Jurkat, Clone E6-1 (cell line): ENCODE results near the gene UTP20.
"Not testable (repeated sequence)": the region's sequence is repeated elsewhere in the genome, so short reads cannot be mapped to it uniquely, and the experiment has no call there.

ENCODE experiments used
- DNase-seq: peaks from one replicate; pipeline ENCODE4 v3.0.0-alpha.2; 2011; ENCODE audit warnings: low read depth, low spot score
- H3K4me3 ChIP-seq: 2 replicates; pipeline ENCODE4 v1.5.1; 2011; ENCODE audit warnings: mild to moderate bottlenecking, low read length, control low read depth, moderate library complexity

UTP20 gene

DNA sequence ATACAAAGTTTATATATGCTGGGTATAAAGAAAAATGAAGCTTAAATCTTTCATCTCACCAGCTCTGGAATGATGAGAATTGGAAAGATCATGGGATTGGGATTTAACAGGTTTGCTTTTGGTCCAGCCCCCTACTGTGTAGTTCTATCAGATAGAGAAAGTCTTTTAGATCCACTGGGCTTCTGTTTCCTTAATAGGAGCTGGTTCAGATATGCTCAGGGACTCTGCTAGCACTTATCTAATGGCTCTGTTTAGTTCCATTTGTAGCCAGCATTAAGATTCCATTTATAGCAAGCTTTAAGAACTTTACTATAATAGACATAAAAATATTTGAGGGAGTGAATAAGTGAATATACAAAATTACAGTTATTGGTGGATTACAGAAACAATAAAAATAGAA is 42.6 kb downstream of the UTP20 start:
- no peak overlapping the region for H3K4me3 ChIP-seq
- DNase-seq, result no peak

DNA sequence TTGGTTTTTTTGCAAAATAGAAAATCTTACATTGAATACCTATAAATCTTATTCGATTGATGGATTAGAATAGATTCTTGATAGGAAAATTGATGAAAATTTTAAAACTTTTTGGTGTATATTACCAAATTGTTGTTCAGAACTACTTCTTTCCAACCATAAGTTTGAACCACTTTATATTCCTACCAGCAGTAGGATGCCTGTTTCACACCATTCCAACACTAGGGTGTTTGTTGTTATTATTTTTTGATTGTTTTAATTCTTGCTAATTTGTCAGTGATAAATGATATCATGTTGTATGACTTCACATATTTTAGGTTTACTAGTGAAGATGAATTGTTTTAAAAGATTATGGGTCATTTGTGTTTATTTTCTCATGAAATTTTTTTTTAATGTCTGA is 43.4 kb downstream of the UTP20 start:
- no peak overlapping the region for H3K4me3 ChIP-seq
- no peak for DNase-seq

DNA sequence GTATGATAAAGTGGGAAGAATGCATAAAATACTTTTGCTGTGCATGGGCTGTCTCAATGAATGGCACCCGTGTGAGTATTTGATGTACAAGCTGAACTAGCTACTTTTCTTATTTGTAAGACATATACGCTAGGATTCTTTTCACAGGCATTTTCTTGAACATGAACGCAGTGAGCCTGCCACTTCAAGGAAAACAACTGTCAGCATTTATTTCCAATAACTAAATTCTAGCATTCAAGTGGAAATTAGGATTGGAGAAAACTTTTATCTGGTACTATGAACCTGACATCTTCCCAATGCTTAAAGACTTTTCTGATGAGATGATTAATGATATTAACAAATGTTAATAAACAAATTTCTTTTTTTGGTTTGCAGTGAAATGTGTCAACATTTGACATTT is 45.7 kb downstream of the UTP20 start:
- no peak for DNase-seq
- no peak overlapping the region for H3K4me3 ChIP-seq

DNA sequence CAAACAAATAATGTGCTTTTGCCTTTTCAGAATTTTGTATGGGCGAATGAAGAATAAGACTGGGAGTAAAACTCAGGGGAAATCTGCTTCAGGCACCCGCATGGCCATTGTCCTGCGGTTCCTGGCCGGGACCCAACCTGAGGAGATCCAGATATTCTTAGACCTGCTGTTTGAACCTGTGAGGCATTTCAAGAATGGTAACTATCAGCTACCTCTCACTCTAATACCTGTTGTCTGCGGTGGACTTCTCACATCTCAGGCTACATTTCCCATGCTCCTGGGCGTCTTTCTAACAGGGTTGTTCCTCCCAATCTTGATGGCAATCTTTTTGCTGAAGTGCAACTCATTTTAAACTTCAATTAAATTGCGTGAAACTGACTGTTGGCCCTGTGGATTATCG is 47.1 kb downstream of the UTP20 start:
- DNase-seq, result no peak
- H3K4me3 ChIP-seq, result no peak overlapping the region

DNA sequence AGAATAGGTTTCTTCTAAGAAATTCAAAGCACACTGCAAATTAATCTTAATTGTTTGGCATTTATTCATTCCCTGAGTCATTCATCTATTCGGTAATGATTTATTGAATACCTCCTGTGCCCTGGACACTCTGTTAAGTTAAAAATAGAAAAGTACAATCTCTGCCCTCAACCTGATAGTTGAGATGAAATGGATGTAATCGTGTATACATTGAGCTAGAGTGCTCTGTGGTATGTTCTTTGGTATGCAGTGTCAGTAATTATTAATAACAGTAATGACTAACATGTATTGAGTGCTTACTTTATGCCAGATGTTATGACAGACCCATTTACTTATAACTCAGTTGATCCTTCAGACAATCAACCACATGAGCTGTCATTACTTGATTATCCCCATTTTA is 47.6 kb downstream of the UTP20 start:
- no peak for DNase-seq

DNA sequence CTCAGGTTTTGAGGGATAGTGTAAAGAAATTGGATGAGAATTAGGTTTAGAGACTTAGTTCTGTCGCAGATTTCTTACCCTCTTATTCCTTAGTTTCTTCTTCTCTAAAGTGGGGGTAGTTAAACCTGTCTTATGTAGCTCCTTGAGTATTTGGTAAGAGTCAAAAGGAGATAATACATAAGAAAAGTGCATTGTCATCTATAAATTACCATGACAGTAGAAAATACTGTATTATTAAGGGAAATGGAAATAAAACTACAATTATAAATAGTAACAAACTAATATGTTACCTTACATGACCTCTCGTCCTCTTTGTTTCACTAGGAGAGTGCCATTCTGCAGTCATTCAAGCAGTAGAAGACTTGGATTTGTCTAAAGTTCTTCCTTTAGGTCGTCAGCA is 49.0 kb downstream of the UTP20 start:
- no peak overlapping the region for H3K4me3 ChIP-seq
- DNase-seq, result no peak

More for the DNA sequence above, 47.6 kb downstream of the UTP20 start:
- H3K4me3 ChIP-seq, result no peak overlapping the region

DNA sequence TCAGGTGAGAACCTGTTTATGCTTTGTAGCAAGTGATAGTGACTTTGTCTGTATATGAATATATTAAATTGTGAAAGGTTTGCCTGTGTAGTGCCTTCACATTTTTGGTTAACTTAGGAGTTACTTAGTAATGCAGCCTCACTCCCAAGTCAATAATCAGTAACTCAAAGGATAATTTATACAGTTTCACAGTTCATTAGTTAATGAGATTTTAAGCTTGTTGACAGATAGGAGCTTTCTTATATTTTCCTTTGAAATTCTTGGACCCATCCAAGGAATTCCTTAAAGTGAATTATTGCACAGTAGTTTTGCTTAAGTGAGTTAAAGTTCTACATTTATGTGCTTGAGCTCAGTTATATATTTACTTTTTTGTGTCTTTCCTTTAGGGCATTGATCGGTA is 50.7 kb downstream of the UTP20 start:
- no peak overlapping the region for H3K4me3 ChIP-seq
- no peak for DNase-seq

DNA sequence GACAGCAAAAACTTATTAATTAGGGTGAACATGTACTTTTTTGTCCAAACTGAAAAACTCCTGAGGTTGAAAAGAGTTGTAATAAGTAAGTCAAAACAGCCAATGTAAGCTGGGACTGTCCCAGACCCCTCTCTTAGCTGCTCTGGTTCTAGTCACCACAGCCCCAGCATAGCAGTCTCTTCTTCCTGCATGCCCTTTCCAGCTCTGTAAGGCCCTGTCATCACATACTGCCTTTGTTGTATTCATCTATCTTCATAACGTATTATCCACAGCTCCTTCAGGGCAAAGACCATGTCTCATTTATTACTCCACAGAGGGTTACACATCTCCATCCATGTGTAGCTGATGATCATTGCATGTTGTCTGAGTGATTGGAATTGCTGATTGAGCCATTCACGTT is 56.5 kb downstream of the UTP20 start:
- no peak for DNase-seq
- H3K4me3 ChIP-seq, result no peak overlapping the region

DNA sequence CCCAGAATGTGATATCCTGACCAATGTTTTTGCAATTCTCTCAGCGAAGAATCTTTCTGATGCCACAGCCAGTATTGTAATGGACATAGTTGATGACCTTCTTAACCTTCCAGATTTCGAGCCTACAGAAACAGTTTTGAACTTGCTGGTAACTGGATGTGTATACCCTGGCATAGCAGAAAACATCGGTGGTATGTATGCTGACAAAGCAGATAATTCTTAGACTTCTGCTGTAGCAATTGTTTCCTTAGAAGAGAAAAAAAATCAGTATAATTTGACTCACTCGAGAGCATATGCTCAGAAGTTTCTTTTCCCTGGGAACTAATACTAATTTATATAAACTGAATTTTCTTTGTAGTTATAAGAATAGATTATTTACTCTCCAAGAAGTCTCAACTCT is 58.2 kb downstream of the UTP20 start:
- no peak for DNase-seq
- H3K4me3 ChIP-seq, result no peak overlapping the region

DNA sequence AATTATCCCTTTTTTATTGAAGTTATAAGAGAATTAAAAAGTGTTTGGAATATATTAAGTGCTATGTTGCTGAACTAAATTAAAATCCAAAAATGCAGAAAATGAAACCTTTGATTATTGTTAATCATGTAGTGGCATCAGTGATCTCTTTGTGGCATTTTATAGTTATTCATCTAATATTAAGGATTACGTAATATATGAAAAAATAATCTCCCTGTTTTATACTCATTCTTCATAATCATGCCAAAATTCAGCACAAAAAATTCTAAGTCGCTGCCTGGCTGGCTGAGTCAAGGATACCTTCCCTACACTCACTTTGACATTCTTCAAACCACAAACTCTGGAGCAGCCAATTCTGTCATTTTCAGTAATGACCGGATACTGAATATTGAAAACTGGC is 64.0 kb downstream of the UTP20 start:
- H3K4me3 ChIP-seq, result no peak overlapping the region
- no peak for DNase-seq

DNA sequence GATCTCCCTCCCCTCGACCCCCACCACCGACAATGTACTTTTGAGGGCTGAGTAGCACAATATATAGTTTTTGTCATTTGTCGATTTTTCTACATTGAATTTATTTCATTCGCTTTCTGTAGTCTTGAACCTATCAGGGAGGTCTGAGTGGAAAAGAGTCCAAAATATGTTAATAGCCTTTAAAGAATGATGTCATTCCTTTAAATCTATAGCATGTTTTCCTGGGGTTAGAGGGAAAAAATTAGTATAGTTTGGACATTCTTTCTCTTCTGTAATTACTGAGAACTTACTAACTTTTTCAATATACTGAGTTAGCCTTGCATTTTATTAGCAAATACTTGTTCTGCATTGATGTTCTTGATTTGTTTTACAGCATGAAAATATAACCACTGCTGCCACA is 71.8 kb downstream of the UTP20 start:
- no peak for DNase-seq
- H3K4me3 ChIP-seq, result no peak overlapping the region

DNA sequence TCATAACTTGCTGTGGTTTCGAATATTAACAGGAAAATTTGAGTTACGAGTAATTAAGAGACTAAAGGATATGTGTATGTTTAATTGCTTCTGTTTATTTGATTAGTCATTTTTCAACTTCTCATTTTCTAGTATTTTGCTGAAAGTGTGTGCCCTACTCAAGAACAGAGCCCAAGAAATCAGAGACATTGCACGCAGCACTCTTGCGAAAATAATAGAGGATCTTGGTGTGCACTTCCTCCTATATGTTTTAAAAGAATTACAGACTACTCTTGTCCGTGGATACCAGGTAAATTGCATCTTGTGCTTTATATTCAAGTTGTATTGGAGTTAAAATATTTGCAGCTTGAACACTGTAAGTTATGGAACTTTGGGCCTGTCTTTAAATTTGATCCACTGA is 76.9 kb downstream of the UTP20 start:
- no peak overlapping the region for H3K4me3 ChIP-seq
- no peak for DNase-seq

DNA sequence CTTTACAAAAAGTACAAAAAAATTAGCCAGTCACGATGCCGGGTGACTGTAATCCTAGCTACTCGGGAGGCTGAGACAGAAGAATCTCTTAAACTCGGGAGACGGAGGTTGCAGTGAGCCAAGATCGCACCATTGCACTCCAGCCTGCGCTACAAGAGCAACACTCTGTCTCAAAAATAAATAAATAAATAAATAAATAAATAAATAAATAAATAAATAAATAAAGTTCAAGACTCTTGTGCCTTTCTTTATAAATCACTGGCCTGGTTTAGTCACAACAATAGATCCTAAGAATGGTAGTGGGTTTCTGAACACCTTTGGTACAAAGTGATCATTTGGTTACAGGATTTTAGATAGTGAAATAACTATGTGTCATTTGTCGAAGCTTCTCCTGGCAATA is 81.5 kb downstream of the UTP20 start:
- no peak for DNase-seq
- no peak overlapping the region for H3K4me3 ChIP-seq

DNA sequence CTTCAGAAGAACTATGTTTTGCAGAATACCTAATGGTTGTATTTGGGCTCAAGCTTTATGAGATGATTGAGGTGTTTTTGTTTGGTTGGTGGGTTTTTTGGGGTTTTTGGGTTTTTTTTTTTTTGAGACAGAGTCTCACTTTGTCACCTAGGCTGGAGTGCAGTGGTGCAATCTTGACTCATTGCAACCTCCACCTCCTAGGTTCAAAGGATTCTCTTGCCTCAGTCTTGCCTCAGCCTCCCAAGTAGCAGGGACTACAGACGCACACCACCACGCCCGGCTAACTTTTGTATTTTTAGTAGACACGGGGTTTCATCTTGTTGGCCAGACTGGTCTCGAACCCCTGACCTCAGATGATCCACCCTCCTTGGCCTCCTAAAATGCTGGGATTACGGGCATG is 88.1 kb downstream of the UTP20 start:
- DNase-seq, result no peak
- no peak overlapping the region for H3K4me3 ChIP-seq

DNA sequence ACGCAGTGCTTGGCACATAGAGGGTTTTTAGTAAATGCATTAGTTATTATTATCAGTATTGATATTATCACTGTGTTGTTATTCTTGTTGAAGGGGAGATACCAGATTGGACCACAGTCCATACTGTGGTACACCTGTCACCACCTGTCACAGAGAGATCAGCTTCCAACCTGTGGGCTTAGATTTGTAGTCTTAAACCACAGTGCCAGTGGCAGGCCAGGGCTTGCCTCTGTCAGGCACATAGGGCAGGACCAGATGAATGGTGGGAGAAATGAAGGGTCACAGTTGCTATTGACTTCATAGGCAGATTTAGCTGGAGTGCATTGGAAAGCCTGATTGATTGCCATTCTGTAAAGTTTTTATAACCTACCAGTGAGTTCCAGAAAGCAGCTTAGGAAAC is 92.5 kb downstream of the UTP20 start:
- DNase-seq, result no peak
- no peak overlapping the region for H3K4me3 ChIP-seq

DNA sequence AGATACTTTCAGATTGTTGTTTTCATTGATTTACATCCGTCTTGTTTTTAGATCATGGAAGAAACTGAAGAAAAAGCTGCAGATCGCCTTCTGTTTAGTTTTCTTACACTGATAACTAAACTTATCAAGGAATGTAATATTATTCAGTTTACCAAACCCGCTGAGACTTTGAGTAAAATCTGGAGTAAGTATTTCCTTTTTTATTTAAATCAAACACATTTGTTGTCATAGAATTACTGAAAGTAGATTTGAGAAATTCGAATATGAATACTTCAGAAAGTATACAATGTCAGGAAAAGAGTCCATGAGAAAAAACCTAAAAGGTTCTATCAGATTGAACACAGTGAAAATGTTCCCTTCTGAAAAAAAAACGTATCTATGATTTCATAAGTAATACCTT is 95.7 kb downstream of the UTP20 start:
- DNase-seq, result no peak
- no peak overlapping the region for H3K4me3 ChIP-seq

DNA sequence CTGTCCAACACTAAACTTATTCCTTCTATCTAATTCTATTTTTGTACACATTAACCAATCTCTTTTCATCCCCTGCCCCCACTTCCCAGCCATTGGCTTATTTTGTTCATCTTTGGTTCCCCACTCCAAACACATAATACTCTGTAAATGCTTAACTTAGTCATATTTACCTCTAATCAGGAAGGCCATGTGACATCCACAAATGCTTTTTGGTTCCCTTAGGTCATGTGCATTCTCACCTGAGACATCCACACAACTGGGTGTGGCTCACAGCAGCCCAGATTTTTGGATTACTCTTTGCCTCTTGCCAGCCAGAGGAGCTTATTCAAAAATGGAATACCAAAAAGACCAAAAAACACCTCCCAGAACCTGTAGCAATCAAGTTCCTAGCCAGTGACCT is 99.2 kb downstream of the UTP20 start:
- no peak for DNase-seq
- H3K4me3 ChIP-seq, result no peak overlapping the region

DNA sequence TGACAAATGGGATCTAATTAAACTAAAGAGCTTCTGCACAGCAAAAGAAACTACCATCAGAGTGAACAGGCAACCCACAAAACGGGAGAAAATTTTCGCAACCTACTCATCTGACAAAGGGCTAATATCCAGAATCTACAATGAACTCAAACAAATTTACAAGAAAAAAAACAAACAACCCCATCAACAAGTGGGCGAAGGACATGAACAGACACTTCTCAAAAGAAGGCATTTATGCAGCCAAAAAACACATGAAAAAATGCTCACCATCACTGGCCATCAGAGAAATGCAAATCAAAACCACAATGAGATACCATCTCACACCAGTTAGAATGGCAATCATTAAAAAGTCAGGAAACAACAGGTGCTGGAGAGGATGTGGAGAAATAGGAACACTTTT is 111.3 kb downstream of the UTP20 start:
- H3K4me3 ChIP-seq, DNase-seq: not testable (repeated sequence)

DNA sequence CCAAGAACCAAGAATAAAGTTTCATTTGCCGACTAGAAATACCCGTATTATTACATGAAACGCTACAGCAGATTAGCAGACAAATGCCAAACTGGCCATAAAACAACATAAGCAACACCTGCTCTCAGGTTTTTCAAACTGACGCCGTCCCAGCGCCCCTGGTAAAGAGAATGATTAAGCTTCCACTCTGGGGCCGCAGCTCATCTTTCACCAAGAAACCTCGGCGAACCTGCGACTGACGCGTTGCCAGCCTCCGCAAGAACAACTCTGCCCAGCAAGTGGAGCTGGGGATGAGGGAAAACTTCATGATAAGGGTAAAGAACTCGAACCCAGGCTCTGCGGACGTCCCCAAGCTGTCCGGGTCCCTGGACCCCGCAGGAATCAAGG is 127.1 kb downstream of the UTP20 start:
- no peak for DNase-seq
- peak overlapping the region; percentile 90 for H3K4me3 ChIP-seq

DNA sequence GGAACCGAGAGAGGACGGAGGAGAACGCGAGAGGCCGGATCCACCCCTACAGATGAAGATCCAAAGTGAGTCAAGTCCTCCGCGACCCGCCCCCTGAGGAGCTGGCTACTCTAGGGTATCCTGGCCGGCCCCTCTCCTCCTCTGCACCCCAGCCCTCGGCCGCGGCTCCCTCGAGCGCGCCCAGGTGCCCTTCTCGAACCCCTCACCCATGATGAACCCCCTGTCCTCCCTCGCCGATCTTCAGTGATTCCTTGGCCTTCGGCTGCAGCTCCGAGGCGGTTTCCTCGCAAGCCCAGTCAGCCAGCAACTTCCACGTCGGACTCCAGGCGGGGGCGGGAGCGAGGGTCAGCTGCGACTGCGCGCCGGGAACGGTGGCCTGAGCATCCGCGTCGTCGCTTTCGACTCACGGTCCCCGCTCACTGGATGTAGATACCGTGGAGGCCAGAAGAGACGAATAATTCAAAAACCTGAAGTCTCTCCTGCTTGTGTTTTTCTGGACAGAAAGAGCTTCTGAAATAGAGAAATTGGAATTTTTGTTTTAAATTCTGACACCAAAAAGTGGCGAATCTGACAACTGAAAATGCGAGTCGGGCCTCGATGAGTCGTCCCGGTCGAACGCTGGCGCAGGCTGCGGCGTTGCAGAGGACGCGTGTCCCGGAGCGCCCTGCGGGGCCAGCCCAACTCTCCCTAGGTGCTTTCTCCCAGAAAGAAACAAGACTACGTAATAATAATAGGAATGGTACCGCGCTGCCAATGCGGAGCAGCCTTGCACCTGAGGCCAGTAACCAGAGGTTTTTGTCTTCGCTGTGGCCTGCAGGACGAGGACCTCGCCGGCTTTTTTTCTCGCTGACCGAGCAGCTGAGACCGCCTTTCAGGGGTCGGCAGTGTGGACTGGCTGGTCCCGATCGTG is 127.8 kb downstream of the UTP20 start, which contains the start of gene ARL1:
Gene ARL1, minus strand, starts transcription at position 337 of the 910 bp plus-strand sequence. Its CDS starts 127 bp downstream, at position 210.
- peak; percentile 80 for DNase-seq
- peak within 1 kb of the TSS; percentile 90 for H3K4me3 ChIP-seq

DNA sequence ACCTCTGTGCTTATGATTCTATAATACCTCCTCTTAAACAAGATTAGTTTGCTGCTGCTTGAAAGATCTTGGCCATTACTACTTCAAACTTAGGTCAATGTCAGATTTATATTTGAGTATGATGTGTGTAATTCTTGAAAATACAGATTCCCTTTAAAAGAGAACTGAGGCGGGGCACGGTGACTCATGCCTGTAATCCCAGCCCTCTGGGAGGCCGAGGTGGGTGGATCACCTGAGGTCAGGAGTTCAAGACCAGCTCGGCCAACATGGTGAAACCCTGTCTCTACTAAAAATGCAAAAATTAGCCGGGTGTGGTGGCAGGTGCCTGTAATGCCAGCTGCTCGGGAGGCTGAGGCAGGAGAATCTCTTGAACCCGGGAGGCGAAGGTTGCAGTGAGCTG is 130.3 kb downstream of the UTP20 start:
- H3K4me3 ChIP-seq, DNase-seq: not testable (repeated sequence)
